Astrocyte (in vitro differentiated cells and primary cell): ENCODE data around the gene CCDC74B. TPM values are rescaled to one million over a fixed set of nuclear protein-coding genes. Genes with fewer than 3 reads are reported as not detected.
"Not testable (repeated sequence)": the region's sequence is repeated elsewhere in the genome, so short reads cannot be mapped to it uniquely, and the experiment has no call there.

Experiments used
- DNase-seq: peaks from one replicate; pipeline ENCODE4 v3.0.0-alpha.2; 2010; ENCODE audit warnings: low read depth
- FAIRE-seq: peaks from 2 replicates; lab custom pipeline; 2011; peaks lifted over from hg19 to GRCh38; lab: Jason Lieb, UNC
- H2AFZ ChIP-seq: 2 replicates; pipeline ENCODE4 v1.6.0; 2012; ENCODE audit warnings: low read depth, low read length, inconsistent platforms
- H3K27ac ChIP-seq: 2 replicates; pipeline ENCODE4 v1.5.1; 2011; ENCODE audit warnings: low read depth, low read length, inconsistent platforms
- H3K27me3 ChIP-seq: 2 replicates; pipeline ENCODE4 v1.6.0; 2011; ENCODE audit warnings: low read length, inconsistent platforms; ENCODE audit not compliant: insufficient read depth
- H3K36me3 ChIP-seq: 2 replicates; pipeline ENCODE4 v1.5.1; 2011; ENCODE audit warnings: low read length, inconsistent platforms; ENCODE audit not compliant: insufficient read depth
- H3K4me1 ChIP-seq: 2 replicates; pipeline ENCODE4 v1.5.1; 2011; ENCODE audit warnings: low read length, inconsistent platforms; ENCODE audit not compliant: insufficient read depth
- H3K4me2 ChIP-seq: 2 replicates; pipeline ENCODE4 v1.6.0; 2012; ENCODE audit warnings: low read length, inconsistent platforms
- H3K4me3 ChIP-seq: 2 replicates; pipeline ENCODE4 v1.5.1; 2011; ENCODE audit warnings: low read depth, mild to moderate bottlenecking, low read length, inconsistent platforms; ENCODE audit not compliant: insufficient read depth
- H3K79me2 ChIP-seq: 2 replicates; pipeline ENCODE4 v1.6.0; 2012; ENCODE audit warnings: mild to moderate bottlenecking, low read length, inconsistent platforms; ENCODE audit not compliant: insufficient read depth
- H3K9ac ChIP-seq: 2 replicates; pipeline ENCODE4 v1.6.0; 2012; ENCODE audit warnings: mild to moderate bottlenecking, low read length, inconsistent platforms
- H3K9me3 ChIP-seq: 2 replicates; pipeline ENCODE4 v1.5.1; 2012; ENCODE audit warnings: low read depth, mild to moderate bottlenecking, low read length, inconsistent platforms; ENCODE audit not compliant: insufficient read depth
- H4K20me1 ChIP-seq: 2 replicates; pipeline ENCODE4 v1.6.0; 2012; ENCODE audit warnings: low read length, inconsistent platforms; ENCODE audit not compliant: insufficient read depth
- H3K27ac Mint-ChIP-seq: one replicate; pipeline ENCODE4 v1.8.0; 2021; ENCODE audit warnings: mild to moderate bottlenecking, mixed read lengths; ENCODE audit not compliant: unreplicated experiment
- H3K27me3 Mint-ChIP-seq: one replicate; pipeline ENCODE4 v1.8.0; 2021; ENCODE audit warnings: low read depth, mixed read lengths; ENCODE audit not compliant: unreplicated experiment
- H3K36me3 Mint-ChIP-seq: one replicate; pipeline ENCODE4 v1.8.0; 2021; ENCODE audit warnings: low read depth, mixed read lengths; ENCODE audit not compliant: unreplicated experiment
- H3K4me1 Mint-ChIP-seq: one replicate; pipeline ENCODE4 v1.8.0; 2021; ENCODE audit warnings: low read depth, mixed read lengths; ENCODE audit not compliant: unreplicated experiment
- H3K4me3 Mint-ChIP-seq: one replicate; pipeline ENCODE4 v1.8.0; 2021; ENCODE audit warnings: mild to moderate bottlenecking, moderate library complexity, mixed read lengths; ENCODE audit not compliant: unreplicated experiment
- H3K9me3 Mint-ChIP-seq: one replicate; pipeline ENCODE4 v1.8.0; 2021; ENCODE audit warnings: mild to moderate bottlenecking, mixed read lengths; ENCODE audit not compliant: unreplicated experiment
- EZH2 ChIP-seq: IDR thresholded peaks from 2 replicates; pipeline ENCODE4 v1.6.1; 2012; ENCODE audit warnings: mild to moderate bottlenecking, low read length, inconsistent platforms; ENCODE audit not compliant: insufficient read depth
- total RNA-seq: library from RNA; stranded (reverse); gene quantifications from 2 replicates; pipeline ENCODE4 v1.2.1, GENCODE V29; 2021
- TF ChIP-seq, protein P1 (sequence below): IDR thresholded peaks from 2 replicates; pipeline ENCODE4 v1.5.1; 2011; ENCODE audit warnings: low read depth, mild to moderate bottlenecking, inconsistent platforms, low read length, moderate library complexity; ENCODE audit not compliant: insufficient read depth

CCDC74B gene
- total RNA-seq, 1 donor from 2014 or later, result 3.0 TPM

DNA sequence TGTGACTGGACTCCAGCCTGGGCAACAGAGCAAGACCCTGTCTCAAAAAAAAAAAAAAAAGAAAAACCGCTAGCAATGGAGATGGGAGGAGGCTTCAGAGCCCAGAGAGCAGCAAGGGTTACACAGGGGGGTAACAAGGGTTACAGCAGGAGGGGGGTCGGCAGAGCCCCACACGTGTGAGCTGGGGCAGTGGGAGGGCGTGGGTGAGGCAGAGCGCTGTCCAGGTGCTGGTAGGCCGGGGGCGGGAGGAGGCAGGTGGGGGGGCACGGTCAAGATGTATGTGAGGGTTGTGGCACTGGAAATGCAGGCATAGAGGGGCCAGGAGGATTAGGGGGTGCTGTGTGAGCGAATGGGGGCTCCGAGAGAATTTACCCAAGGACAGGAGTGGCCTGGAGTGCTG is 40.5 kb upstream of the CCDC74B start:
- Histone ChIP-seq H3K9ac (no peak overlapping the region), H3K9me3 (no peaks in the 10 kb centered on the region), H2AFZ (no peak overlapping the region), H3K79me2 (peaks cover 51% of the 10 kb centered on the region), H3K4me3 (no peak overlapping the region), H4K20me1 (peaks cover 16% of the 10 kb centered on the region), H3K27ac (no peak overlapping the region), H3K4me2 (no peak overlapping the region), H3K36me3 (no peaks in the 10 kb centered on the region), H3K27me3 (no peaks in the 10 kb centered on the region), H3K4me1 (peaks cover 17% of the 10 kb centered on the region)
- H3K27me3 Mint-ChIP-seq, result no peaks in the 10 kb centered on the region
- TF ChIP-seq, protein P1, sequence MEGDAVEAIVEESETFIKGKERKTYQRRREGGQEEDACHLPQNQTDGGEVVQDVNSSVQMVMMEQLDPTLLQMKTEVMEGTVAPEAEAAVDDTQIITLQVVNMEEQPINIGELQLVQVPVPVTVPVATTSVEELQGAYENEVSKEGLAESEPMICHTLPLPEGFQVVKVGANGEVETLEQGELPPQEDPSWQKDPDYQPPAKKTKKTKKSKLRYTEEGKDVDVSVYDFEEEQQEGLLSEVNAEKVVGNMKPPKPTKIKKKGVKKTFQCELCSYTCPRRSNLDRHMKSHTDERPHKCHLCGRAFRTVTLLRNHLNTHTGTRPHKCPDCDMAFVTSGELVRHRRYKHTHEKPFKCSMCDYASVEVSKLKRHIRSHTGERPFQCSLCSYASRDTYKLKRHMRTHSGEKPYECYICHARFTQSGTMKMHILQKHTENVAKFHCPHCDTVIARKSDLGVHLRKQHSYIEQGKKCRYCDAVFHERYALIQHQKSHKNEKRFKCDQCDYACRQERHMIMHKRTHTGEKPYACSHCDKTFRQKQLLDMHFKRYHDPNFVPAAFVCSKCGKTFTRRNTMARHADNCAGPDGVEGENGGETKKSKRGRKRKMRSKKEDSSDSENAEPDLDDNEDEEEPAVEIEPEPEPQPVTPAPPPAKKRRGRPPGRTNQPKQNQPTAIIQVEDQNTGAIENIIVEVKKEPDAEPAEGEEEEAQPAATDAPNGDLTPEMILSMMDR, result no peak
- no peak for TF ChIP-seq EZH2
- no peak overlapping the region for H3K27ac Mint-ChIP-seq
- H3K9me3 Mint-ChIP-seq, result no peaks in the 10 kb centered on the region
- H3K36me3 Mint-ChIP-seq, result peaks cover 3% of the 10 kb centered on the region
- H3K4me1 Mint-ChIP-seq, result peaks cover 18% of the 10 kb centered on the region
- no peak overlapping the region for H3K4me3 Mint-ChIP-seq
- FAIRE-seq (no peak), DNase-seq (no peak)

DNA sequence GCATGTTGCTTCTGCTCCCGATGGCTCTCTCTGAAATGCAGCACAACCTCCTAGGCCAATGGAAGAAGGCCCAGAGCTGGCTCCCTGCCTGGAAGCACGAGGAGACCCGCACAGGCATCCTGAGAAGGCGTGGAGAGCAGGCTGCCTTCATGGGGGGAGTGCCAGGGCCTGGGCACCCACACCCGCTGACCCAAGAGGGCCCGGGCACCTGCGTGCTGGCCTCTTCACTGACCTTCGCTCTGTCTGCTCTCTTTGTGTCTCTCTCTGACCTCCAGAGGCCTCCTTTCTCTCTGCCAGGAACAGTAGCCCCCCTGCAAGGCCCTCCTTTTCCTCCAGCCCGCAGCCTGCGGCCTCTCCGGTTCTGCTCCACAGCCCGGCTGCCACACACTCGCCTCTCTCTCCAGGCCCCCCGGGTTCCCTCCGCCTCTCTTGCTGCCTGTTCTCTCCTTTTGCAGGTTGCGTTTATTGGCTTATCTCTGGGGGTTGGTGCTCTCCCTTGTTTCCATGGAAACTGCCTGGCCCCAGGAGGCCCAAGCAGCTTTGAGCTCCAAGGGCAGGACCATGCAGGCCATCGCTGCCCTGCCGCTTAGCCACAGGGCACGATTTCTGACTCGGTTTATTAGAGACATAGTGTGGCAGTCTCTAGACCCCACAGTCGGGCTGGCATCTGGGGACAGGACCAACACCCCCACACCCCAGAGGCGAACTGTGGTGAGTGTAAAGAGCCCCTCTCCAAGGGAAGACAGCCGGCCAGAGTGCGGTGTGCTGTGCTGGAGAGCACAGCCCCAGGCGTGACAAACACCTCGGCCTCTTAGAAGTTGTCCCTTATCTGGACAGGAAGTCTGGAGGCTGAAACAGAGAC is 38.8 kb upstream of the CCDC74B start:
- Histone ChIP-seq H4K20me1 (peaks cover 17% of the 10 kb centered on the region), H3K27me3 (no peaks in the 10 kb centered on the region), H3K9me3 (no peaks in the 10 kb centered on the region), H3K9ac (peak overlapping the region; percentile 85), H3K4me2 (peak overlapping the region; percentile 96), H3K79me2 (peaks cover 68% of the 10 kb centered on the region), H2AFZ (peak overlapping the region; percentile 9), H3K4me3 (peak overlapping the region; percentile 67), H3K4me1 (peaks cover 21% of the 10 kb centered on the region), H3K27ac (no peak overlapping the region), H3K36me3 (no peaks in the 10 kb centered on the region)
- Mint-ChIP-seq H3K27ac (no peak overlapping the region), H3K36me3 (peaks cover 3% of the 10 kb centered on the region), H3K9me3 (no peaks in the 10 kb centered on the region), H3K4me1 (peaks cover 18% of the 10 kb centered on the region), H3K27me3 (no peaks in the 10 kb centered on the region), H3K4me3 (peak overlapping the region; percentile 82)
- FAIRE-seq, result no peak
- TF ChIP-seq EZH2, result no peak
- TF ChIP-seq, protein P1, result no peak
- peak; percentile 26 for DNase-seq

DNA sequence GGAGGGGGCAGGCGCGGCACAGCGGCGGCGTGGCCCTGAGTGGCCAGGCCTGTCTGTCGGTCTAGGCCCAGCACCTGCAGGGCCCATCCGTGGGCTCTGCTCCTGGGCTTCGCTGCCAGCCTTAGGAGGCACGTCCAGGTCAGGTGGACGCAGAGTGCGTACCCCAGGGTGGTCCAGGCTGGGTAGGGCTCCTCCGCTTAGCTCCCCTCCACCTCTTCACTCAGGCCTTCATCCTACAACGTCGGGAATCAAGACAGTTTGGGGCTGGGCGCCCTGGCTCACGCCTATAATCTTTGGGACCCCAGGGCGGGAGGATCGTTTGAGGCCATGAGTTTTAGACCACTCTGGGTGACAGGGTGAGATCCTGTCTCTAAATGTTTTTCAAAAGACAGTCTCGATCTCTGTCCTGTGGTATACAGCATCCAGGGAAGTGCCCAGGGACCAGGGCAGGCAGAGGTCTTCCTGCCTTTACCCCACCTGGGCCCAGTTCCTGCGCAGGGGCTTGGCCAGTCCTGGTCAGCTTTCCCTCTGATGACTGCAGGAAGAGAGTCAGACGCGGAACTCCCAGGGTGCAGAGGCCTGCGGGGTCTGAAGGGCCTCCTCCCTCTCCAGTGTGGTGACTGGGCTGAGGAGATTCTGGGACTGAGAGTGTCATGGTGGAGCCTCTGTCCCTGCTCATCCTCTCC is 38.1 kb upstream of the CCDC74B start:
- FAIRE-seq, H3K27me3 ChIP-seq, H3K27me3 Mint-ChIP-seq, H3K36me3 Mint-ChIP-seq, H3K36me3 ChIP-seq, H3K9me3 Mint-ChIP-seq, H3K9me3 ChIP-seq: not testable (repeated sequence)
- Histone ChIP-seq H3K4me3 (peak overlapping the region; percentile 67), H2AFZ (peak overlapping the region; percentile 34), H3K9ac (peak overlapping the region; percentile 85), H4K20me1 (peaks cover 22% of the 10 kb centered on the region), H3K27ac (peak overlapping the region; percentile 47), H3K4me1 (peaks cover 21% of the 10 kb centered on the region), H3K79me2 (peaks cover 76% of the 10 kb centered on the region), H3K4me2 (peak overlapping the region; percentile 96)
- DNase-seq, result peak; percentile 4
- Mint-ChIP-seq H3K4me1 (peaks cover 17% of the 10 kb centered on the region), H3K27ac (peak overlapping the region; percentile 47), H3K4me3 (peak overlapping the region; percentile 82)
